SK-N-SH treated with all-trans-retinoic acid at 6 μM for 48 hours (cell line): ENCODE measurements around the gene LONRF2.

Experiments used
- ATAC-seq: fragments of 200-7000 bp; cut with Tn5 transposase; 3 replicates; pipeline ENCODE4 v1.9.1; 2020; ENCODE audit warnings: mild to moderate bottlenecking, moderate library complexity
- ARNTL ChIP-seq: fragments of 450-650 bp; formaldehyde crosslinking; IDR thresholded peaks from 2 replicates; pipeline ENCODE4 v1.5.0; 2020; ENCODE audit warnings: low read depth, mild to moderate bottlenecking, moderate library complexity, borderline replicate concordance
- BACH2 ChIP-seq: fragments of 250-450 bp; sonication (Bioruptor Pico); IDR thresholded peaks from 2 replicates; pipeline ENCODE4 v1.9.0; 2021; ENCODE audit warnings: mild to moderate bottlenecking, borderline replicate concordance
- CSDC2 ChIP-seq: fragments of 250-450 bp; sonication (Bioruptor Pico); IDR thresholded peaks from 2 replicates; pipeline ENCODE4 v1.5.0; 2020; ENCODE audit warnings: mild to moderate bottlenecking, moderate library complexity
- CSRNP3 ChIP-seq: fragments of 250-450 bp; sonication (Bioruptor Pico); IDR thresholded peaks from 2 replicates; pipeline ENCODE4 v1.5.1; 2021; ENCODE audit warnings: mild to moderate bottlenecking, moderate library complexity
- ESRRG ChIP-seq: fragments of 250-450 bp; sonication (Bioruptor Pico); IDR thresholded peaks from 2 replicates; pipeline ENCODE4 v1.6.1; 2021; ENCODE audit warnings: mild to moderate bottlenecking
- GLIS3 ChIP-seq: fragments of 250-450 bp; sonication (Bioruptor Pico); IDR thresholded peaks from 2 replicates; pipeline ENCODE4 v1.5.0; 2020; ENCODE audit warnings: mild to moderate bottlenecking, moderate library complexity
- ISL1 ChIP-seq: fragments of 250-450 bp; sonication (Bioruptor Pico); IDR thresholded peaks from 2 replicates; pipeline ENCODE4 v2.1.2; 2022; ENCODE audit warnings: mild to moderate bottlenecking, moderate library complexity
- OSR1 ChIP-seq: fragments of 250-450 bp; sonication (Bioruptor Pico); IDR thresholded peaks from 2 replicates; pipeline ENCODE4 v1.8.0; 2022; ENCODE audit warnings: moderate library complexity, mild to moderate bottlenecking, inconsistent platforms
- PATZ1 ChIP-seq: fragments of 250-450 bp; sonication (Bioruptor Pico); IDR thresholded peaks from 2 replicates; pipeline ENCODE4 v1.8.0; 2020; ENCODE audit warnings: mild to moderate bottlenecking, moderate library complexity, borderline replicate concordance
- POU6F1 ChIP-seq: fragments of 250-450 bp; sonication (Bioruptor Pico); IDR thresholded peaks from 2 replicates; pipeline ENCODE4 v1.8.0; 2021; ENCODE audit warnings: low read depth, mild to moderate bottlenecking, moderate library complexity, borderline replicate concordance
- RARB ChIP-seq: fragments of 250-450 bp; sonication (Bioruptor Pico); IDR thresholded peaks from 2 replicates; pipeline ENCODE4 v1.8.0; 2021; ENCODE audit warnings: mild to moderate bottlenecking, moderate library complexity
- SNAI2 ChIP-seq: fragments of 250-450 bp; sonication (Bioruptor Pico); IDR thresholded peaks from 2 replicates; pipeline ENCODE4 v1.5.0; 2020; ENCODE audit warnings: mild to moderate bottlenecking, moderate library complexity
- TCF4 ChIP-seq: fragments of 250-450 bp; sonication (Bioruptor Pico); IDR thresholded peaks from 2 replicates; pipeline ENCODE4 v1.8.0; 2021; ENCODE audit warnings: mild to moderate bottlenecking, moderate library complexity, borderline replicate concordance
- TOX ChIP-seq: fragments of 250-450 bp; sonication (Bioruptor Pico); IDR thresholded peaks from 2 replicates; pipeline ENCODE4 v1.8.0; 2021; ENCODE audit warnings: mild to moderate bottlenecking, moderate library complexity, borderline replicate concordance
- TSHZ2 ChIP-seq: fragments of 250-450 bp; sonication (Bioruptor Pico); IDR thresholded peaks from 2 replicates; pipeline ENCODE4 v1.5.0; 2020; ENCODE audit warnings: mild to moderate bottlenecking, moderate library complexity
- ZC3H10 ChIP-seq: fragments of 250-450 bp; sonication (Bioruptor Pico); IDR thresholded peaks from 2 replicates; pipeline ENCODE4 v1.5.1; 2021; ENCODE audit warnings: mild to moderate bottlenecking, moderate library complexity
- ZFP3 ChIP-seq: fragments of 250-450 bp; sonication (Bioruptor Pico); IDR thresholded peaks from 2 replicates; pipeline ENCODE4 v1.5.0; 2020; ENCODE audit warnings: mild to moderate bottlenecking, moderate library complexity
- ZNF8 ChIP-seq: fragments of 450-650 bp; formaldehyde crosslinking; IDR thresholded peaks from 2 replicates; pipeline ENCODE4 v1.5.0; 2020; ENCODE audit warnings: mild to moderate bottlenecking, moderate library complexity

Gene LONRF2

GRCh38 chr2:100276716-100277115 lies 45.6 kb downstream of the LONRF2 start:
- no peak for TF ChIP-seq PATZ1
- no peak for TF ChIP-seq ZC3H10 (CRISPR knock-in tag)
- no peak for TF ChIP-seq POU6F1 (CRISPR knock-in tag)
- TF ChIP-seq ZFP3: no peak
- TF ChIP-seq RARB (CRISPR knock-in tag): no peak
- TF ChIP-seq TCF4 (CRISPR knock-in tag): no peak
- TF ChIP-seq GLIS3 (CRISPR knock-in tag): no peak
- TF ChIP-seq CSDC2 (CRISPR knock-in tag): no peak
- TF ChIP-seq CSRNP3 (CRISPR knock-in tag): no peak
- no peak for TF ChIP-seq SNAI2 (CRISPR knock-in tag)
- TF ChIP-seq ESRRG (CRISPR knock-in tag): no peak
- TF ChIP-seq, all 23 proteins: peak for 0
- no peak for ATAC-seq

GRCh38 chr2:100275200-100275589 lies 47.1 kb downstream of the LONRF2 start:
- TF ChIP-seq RARB (CRISPR knock-in tag) (no peak), ESRRG (CRISPR knock-in tag) (no peak), POU6F1 (CRISPR knock-in tag) (no peak), GLIS3 (CRISPR knock-in tag) (no peak), BACH2 (no peak), OSR1 (no peak), TOX (CRISPR knock-in tag) (no peak), CSDC2 (CRISPR knock-in tag) (no peak), TSHZ2 (CRISPR knock-in tag) (no peak), ZC3H10 (CRISPR knock-in tag) (no peak), ZFP3 (no peak), ZNF8 (CRISPR knock-in tag) (no peak), ISL1 (CRISPR knock-in tag) (no peak)
- ATAC-seq: no peak

- TF ChIP-seq GLIS3 (CRISPR knock-in tag): no peak
- TF ChIP-seq, all 23 proteins: peak for 0
- no peak for ATAC-seq
Measured at GRCh38 chr2:100274566-100275199, 47.6 kb downstream of the LONRF2 start.

- ATAC-seq: no peak
- TF ChIP-seq ARNTL (CRISPR knock-in tag) (no peak), RARB (CRISPR knock-in tag) (no peak), PATZ1 (no peak), ESRRG (CRISPR knock-in tag) (no peak), CSRNP3 (CRISPR knock-in tag) (no peak), BACH2 (no peak), POU6F1 (CRISPR knock-in tag) (no peak), TOX (CRISPR knock-in tag) (no peak), GLIS3 (CRISPR knock-in tag) (no peak), SNAI2 (CRISPR knock-in tag) (no peak)
Measured at GRCh38 chr2:100274076-100274475, 48.2 kb downstream of the LONRF2 start.
